HG03575 (cell line): Measurements from ENCODE around the gene AVPR1A.
"Not testable (repeated sequence)": the region's sequence is repeated elsewhere in the genome, so short reads cannot be mapped to it uniquely, and the experiment has no call there.

Experiments used
- ATAC-seq: cut with Tn5 transposase; IDR thresholded peaks from one replicate; pipeline ENCODE4 v1.9.1; 2021; ENCODE audit not compliant: unreplicated experiment, insufficient number of reproducible peaks, low FRiP score; ENCODE audit errors: extremely low read depth

AVPR1A gene

DNA sequence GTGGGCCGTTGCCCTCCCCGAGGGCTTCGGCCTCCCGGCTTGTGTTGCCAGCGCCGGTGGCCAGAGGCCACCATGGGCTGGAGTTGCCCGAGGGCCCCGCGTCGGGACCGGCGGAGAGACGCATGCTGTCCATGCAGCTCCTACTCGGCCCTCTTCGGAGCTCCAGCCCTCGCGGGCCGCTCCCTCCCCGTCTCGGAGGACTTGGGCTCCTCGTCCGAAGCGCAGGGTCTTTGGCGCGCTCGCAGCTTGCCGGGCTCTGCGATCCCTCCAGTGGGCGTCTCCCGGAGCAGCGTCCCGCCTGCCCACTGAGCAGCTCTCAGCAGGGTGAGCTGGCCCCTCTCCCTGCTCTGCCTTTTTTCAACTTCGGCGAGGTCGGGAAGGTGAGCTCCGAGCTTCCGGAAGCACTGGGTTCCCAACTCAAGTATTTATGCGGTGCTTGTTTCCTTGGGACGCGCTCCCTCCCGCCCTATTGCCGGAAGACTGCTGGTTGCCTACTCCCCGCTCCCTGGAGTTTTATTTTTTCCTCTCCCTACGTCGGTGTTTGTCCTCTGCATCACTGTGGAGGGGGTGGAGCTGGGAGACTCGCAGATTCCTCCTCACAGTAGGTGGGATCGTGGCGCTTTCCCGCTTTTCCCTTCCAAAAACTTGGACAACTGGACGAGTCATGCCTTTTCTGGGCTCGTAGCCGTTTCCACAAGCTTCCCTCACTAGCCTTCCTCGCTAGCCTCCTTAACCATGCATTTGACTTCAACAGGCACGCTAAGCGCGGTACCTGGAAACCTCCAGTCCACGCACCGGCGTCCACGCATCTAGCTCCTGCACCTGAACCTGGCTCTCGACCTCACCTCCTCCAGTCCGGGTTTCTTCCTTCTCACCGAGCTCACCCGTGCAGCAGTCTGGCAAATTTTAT, at the start of gene AVPR1A:
Gene AVPR1A (minus strand): TSS at position 489 of the 910 bp plus-strand sequence. CDS start 365 bp downstream, at position 124.
- no peak for ATAC-seq

DNA sequence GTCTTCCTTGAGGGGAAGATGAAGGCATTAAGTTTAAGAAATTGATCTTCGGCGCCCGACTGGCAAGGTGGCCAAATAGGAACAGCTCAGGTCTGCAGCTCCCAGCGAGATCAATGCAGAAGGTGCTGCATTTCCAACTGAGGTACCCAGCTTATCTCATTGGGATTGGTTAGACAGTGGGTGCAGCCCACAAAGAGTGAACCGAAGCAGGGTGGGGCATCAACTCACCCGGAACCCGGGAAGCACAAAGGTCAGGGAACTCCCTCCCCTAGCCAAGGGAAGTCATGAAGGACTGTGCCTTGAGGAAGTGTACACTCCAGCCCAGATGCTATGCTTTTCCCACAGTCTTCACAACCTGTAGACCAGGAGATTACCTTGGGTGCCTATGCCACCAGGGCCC, 45.2 kb upstream of the AVPR1A start:
- ATAC-seq: no peak

DNA sequence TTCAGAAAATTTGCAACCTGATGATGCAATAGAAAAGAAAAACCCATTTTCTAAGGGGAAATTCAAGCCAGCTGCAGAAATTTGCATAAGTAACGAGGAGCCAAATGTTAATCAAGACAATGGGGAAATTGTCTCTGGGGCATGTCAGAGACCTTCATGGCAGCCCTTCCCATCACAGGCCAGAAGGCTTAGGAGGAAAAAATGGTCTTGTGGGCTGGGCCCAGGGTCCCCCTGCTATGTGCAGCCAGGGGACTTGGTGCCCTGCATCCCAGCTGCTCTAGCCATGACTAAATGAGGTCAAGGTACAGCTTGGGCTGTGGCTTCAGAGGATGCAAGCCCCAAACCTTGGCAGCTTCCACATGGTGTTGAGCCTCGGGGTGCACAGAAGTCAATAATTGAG, 28.2 kb upstream of the AVPR1A start:
- no peak for ATAC-seq

DNA sequence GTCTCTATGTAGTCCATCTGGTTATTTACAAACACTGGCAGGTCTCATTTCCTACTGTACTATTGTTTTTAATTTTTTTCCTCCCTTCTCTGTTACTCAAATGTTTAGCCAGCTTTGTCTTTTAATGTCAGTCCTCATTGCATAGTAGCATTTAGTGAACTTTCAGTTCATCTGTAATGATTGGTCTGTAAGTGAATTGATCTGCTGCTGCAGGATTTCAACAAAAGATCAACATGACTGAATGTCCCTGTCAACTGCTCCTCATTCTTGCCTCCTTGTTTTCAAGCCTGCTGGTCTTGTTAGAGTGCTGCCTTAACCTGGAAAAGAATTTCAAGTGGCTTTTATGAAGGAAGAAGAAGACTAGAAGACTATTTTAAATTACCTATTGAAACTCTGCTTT, 19.3 kb upstream of the AVPR1A start:
- ATAC-seq: no peak

DNA sequence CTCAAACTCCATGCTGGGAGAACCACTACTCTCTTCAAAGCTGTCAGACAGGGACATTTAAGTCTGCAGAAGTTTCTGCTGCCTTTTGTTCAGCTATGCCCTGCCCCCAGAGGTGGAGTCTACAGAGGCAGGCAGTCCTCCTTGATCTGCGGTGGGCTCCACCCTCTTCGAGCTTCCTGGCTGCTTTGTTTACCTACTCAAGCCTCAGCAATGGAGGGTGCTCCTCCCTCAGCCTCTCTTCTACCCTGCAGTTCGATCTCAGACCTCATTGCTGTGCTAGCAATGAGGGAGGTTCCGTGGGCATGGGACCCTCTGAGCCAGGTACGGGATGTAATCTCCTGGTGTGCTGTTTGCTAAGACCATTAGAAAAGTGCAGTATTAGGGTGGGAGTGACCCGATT, 16.7 kb upstream of the AVPR1A start:
- ATAC-seq: not testable (repeated sequence)

DNA sequence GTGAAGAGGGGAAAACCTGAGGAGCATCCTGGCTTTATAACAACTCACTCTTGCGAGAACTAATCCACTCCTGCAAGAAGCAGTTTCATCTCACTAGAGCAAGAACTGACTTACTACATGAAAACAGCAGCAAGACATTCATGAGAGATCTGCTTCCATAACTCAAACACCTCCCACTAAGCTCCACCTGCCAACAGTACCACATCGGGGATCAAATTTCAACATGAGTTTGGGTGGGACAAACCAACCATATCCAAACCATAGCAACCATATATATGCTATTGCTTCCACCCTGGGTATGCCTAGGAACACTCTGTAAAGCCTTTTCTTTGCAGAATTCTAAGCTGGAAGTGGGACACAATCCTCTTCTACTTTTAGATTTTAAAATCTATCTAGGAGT, 13.9 kb upstream of the AVPR1A start:
- ATAC-seq: no peak

DNA sequence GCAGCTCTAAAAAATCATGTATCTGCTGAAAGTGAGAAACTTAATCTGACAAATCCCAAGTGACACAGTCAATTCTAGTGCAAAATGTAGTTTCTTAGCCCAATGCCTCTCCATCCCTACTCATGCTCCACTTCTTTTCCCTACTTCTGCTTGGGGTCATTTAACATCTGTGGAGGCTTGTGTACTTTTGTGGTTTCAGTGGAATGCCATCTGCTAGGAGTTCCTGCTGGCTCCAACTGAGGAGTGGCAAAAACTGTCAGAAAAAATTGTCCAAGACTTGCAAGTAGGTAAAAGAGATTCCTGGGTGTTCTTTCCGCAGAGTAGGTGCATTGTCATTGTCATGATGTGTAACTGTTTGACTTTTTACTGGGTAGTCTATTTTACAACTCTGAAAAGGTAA, 12.5 kb upstream of the AVPR1A start:
- ATAC-seq: no peak

DNA sequence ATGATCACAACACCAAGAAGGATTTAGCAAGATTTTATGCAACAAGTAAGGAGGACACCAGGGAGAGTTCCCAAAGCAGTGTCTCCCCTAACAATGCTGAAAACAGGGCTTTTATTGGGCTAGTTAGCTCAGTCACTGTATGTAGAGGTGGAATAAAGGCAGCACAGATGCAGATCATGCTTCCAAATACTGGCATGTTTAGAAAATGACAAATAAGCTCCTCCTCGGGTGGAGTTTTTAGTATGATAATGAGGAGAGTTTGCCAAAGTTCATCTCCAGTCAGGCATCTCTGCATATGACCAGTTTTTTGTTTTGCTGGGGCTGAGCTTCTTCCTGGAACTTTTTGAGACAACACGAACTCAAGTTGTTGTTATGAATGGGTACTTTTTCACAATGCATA, 4.4 kb upstream of the AVPR1A start:
- ATAC-seq: no peak

DNA sequence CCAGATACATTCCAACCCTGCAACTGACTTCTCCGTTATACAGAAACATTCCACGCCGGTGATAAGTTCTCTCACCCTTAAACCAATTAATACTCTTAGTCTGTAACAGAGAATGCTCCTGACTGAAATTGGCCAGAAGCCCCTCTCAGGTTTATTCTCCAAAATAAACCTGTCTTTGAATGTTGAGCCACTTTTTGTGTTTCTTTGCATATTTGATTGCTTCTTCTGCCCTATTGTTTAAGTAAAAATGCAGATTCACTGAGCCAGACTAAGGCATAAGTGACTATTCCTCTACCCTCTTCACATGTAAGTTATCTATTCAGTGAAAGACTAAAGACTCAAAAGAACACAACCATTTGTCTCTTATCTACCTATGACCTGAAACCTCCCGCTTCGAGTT, 3.6 kb upstream of the AVPR1A start:
- ATAC-seq: no peak

DNA sequence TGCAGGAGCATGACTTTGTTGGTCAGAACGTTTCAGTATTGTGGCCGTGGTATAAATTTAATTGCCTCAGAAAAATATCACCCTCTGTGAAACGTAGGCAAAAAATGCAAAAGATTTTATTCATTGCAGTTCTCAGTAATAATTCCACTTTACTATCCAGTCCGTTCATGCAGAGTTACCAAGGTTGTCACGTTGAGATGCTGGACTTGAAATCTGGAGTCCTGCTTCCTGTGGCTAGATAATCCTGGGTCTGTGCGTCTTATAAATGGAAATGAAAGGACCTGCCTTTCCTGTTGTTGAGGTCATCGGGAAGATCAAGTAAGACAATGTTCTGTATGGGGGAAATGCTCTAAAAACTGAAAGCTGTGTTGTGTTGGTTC, 1.3 kb upstream of the AVPR1A start:
- ATAC-seq: no peak

DNA sequence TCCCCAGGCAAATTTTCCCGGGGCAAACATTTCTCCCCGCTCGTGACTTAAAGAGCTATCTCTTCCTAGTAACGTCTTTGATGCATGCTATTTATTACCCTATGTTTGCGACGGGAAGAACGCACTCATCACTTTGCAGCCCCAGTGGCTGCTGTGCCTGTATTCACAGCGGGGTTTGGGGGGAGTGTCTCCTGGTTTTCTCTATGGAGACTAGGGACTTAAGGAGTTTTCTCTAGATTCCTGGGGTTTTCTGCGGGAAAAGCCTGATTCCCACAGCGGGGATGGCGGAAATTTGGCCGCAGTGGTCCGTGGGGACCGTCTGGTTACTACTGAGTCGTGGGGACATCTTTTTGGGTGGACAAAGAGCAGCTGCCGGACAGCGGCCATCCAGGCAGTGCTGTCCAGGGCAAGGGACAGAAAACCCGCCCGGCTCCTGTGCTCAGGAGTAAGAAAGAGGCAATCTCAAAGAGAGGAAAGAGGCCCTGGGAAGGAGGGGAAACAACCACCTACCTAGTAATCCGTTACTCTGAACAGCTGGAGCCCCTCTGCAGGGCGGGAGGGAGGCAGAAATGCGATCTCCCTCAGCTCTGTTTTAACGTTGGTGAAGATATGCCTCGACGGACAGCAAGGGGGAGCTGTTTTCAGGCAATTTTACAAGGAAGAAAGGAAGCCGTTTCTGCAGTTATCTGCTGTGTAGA, 771 bp upstream of the AVPR1A start:
- ATAC-seq: no peak

DNA sequence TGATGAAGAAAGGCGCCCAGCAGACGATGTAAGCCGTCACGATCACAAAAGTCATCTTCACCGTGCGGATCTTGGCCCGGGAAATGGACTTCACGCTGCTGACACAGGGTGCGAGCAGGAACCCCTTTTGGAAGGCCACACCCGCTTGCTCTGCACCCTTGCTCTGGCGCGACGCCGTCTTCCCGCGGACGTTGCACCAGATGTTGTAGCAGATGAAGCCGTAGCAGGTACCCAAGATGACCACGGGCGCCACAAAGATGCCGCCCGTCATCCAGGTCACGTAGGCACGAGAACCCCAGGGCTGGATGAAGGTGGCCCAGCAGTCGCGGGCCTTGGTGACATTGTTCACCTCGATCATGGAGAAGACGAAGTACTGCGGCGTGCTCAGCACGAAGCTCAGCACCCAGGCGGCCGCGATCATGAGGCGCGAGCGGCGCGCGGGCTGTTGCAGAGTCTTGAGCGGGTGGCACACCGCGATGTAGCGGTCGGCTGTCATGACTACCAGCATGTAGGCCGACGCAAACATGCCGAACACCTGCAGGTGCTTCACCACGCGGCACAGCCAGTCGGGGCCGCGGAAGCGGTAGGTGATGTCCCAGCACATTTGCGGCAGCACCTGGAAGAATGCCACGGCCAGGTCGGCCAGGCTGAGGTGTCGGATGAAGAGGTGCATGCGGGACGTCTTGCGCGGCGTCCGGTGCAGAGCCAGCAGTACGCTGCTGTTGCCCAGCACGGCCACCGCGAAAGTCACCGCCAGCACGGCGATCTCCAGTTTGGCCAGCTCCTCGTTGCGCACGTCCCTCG, 890 bp downstream of the AVPR1A start:
- ATAC-seq: no peak

DNA sequence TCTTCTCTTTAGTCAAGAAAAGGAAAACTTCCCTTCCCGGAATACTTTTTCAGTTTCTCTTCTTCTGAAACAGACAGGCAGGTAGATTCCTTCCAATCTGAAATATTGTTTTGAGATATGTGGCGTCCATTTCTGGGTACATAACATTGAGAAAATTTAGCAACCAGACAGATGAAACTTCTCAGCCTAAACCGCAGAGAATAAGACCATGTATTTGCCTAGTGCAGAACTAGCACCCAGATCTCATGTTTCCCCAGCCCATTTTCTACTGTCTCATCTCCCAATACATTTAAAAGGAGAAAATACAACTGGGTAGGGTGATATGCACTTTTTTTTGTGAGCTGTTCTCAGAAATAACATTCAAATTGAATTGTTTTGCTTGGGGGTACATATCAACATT, 6.4 kb downstream of the AVPR1A start:
- ATAC-seq: no peak

DNA sequence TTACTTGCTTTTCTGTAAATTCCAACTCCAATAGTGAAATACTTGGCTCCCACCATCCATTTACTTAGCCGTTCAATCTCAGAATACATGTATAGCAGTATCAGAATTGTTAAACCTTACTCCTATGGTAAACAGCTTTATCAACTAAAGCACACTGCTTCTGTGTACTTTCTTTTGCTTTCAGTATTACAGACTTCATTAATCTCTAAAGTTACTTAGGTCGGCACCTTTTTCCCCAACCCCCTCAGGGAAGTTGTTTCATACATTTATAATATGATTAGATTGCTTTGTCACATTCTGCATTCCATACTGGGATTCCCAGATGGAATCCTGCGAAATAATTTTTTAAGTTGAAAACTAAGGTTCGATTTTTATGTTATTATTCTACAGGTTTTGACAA, 12.5 kb downstream of the AVPR1A start:
- no peak for ATAC-seq

DNA sequence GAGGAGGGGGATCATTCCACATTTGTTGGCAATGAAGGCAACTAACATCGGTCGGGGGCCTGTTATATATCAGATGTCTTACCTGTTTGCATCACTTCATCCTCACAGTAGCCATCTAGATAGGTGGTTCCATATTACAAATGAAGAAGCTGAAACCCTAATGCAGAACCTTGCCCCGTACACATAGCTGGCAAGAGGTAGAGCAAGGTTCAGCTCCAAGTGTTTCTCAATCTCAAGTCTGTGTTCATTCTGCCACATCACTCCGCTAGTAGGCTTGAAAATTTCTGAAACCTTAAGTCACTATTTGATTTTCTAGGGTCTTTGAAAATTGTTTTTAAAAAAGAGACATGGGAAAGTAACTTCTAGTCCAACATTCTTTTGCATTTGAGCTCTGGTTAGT, 17.0 kb downstream of the AVPR1A start:
- no peak for ATAC-seq

DNA sequence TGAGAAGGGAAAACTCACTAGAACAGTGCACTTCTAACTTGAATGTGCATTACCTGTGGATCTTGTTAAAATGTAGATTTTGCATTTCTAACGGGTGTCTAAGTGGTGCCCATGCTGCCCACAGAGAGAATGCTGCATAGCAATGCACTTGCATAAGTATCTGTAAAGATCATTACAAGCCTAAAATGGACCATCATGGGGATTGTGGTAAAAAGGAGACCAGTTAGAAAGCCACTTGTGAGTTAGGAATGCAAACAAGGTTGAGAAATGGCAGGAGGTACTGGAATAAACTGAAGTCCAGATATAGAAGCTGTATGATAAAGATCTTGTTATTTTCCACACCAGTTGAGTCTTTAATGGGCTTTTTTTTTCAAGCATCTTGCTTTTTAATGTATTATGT, 18.8 kb downstream of the AVPR1A start:
- no peak for ATAC-seq

DNA sequence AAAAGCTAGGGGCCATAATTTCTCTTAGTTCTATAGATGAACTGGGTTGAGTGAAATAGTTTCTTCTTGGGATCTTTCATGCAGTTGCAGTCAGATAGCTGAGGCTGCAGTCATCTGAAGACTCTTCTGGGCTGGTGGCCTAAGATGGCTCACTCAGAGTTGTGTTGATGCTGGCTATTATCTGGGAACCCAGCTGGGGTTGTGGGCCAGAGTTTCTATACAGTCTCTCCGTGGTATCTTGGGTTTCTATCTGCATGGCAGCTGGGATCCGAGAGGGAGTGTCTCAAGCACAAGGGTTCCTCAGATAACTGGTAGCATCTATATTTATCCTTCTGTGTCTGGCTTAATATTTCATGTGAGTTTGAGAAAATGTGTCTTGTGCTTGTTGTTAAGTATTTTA, 21.1 kb downstream of the AVPR1A start:
- ATAC-seq: no peak

DNA sequence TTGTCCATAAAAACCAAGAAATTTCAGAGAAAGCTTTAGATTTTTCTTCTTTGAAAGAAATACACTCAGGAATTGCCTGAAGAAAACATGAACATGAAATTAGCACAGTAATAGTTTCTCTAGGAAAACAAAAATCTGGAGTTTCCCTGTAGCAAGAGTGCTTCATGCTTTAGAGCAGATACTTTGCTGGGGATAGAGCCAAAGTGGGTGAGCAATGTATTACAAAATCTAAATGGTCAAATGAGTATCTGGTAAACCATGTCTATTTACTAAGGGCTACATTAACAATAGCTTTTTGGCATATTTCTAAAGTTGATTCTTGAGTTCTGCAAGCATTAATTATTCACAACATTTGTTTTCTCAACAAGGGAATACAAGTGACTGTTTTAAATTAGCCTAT, 26.2 kb downstream of the AVPR1A start:
- ATAC-seq: no peak

DNA sequence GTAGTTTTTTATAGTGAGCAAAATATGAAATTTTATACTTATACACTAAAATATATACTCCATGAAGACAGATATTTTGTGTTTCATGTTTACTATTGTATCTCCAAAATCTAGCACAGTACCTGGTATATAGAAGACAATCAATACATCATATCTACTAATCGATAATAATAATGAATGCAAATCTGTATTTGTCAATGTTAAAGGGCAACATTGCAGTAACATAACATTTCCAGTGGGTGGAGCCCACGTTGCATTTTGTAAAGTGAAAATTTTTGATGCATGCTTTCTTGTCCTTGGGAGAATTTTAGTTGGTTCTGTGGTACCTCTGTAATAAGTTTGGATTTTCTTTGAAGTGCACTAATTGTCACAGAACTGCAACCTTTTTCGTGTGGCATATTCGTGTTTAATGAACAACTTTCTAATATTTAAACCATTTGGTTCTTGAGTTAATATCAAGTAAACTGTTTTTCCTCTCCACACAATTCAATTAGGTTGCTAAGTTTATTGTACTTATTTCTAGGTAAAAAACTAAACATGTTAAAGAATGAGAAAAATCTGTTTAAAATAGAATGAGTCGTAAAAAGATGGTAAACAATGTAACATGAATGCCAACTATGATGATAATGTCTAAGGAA, 47.4 kb downstream of the AVPR1A start:
- no peak for ATAC-seq
